Activated CD8-positive, alpha-beta T cell treated with anti-CD3 and anti-CD28 coated beads for 36 hours (primary cell): Measurements from ENCODE around the gene GJE1. TPM values are rescaled to one million over a fixed set of nuclear protein-coding genes. Genes with fewer than 3 reads are reported as not detected.
"Not testable (repeated sequence)": the region's sequence is repeated elsewhere in the genome, so short reads cannot be mapped to it uniquely, and the experiment has no call there.

Experiments
- ATAC-seq: fragments of 200-7000 bp; cut with Tn5 transposase; one replicate; pipeline ENCODE4 v1.10.0; 2021; ENCODE audit warnings: mild to moderate bottlenecking, moderate library complexity
- CTCF ChIA-PET: fragments of 350-600 bp; sonication (Branson Sonifier 250); formaldehyde crosslinking; loops from one replicate; lab custom pipeline; 2021; ENCODE audit warnings: antibody characterized with exemption; lab: Charles Lee
- POLR2A ChIA-PET: fragments of 350-600 bp; sonication (Branson Sonifier 250); formaldehyde crosslinking; loops from one replicate; lab custom pipeline; 2021; ENCODE audit warnings: antibody characterized with exemption; lab: Charles Lee
- DNase-seq: peaks from one replicate; pipeline ENCODE4 v3.0.0-alpha.2; 2020
- H3K27ac Mint-ChIP-seq: one replicate; pipeline ENCODE4 v1.8.0; 2021; ENCODE audit warnings: mild to moderate bottlenecking, mixed read lengths
- H3K27me3 Mint-ChIP-seq: one replicate; pipeline ENCODE4 v1.8.0; 2021; ENCODE audit warnings: mixed read lengths
- H3K36me3 Mint-ChIP-seq: one replicate; pipeline ENCODE4 v1.8.0; 2021; ENCODE audit warnings: low read depth, mixed read lengths
- H3K4me1 Mint-ChIP-seq: one replicate; pipeline ENCODE4 v1.8.0; 2021; ENCODE audit warnings: low read depth, mixed read lengths
- H3K4me3 Mint-ChIP-seq: one replicate; pipeline ENCODE4 v1.8.0; 2021; ENCODE audit warnings: mild to moderate bottlenecking, moderate library complexity, mixed read lengths
- H3K9me3 Mint-ChIP-seq: one replicate; pipeline ENCODE4 v1.8.0; 2021; ENCODE audit warnings: mixed read lengths
- CTCF ChIP-seq: fragments of 200-600 bp; IDR thresholded peaks from one replicate; pipeline ENCODE4 v1.8.0; 2022; ENCODE audit warnings: antibody characterized with exemption, mild to moderate bottlenecking
- intact Hi-C: fragments of 100-400 bp; cut with micrococcal nuclease; formaldehyde crosslinking; loops from one replicate; pipeline ENCODE4 v1.10.0; 2022
- total RNA-seq, 2 experiments: library from RNA; stranded (reverse); gene quantifications; one replicate each; pipeline ENCODE4 v1.2.3, GENCODE V29; 2021

GJE1 gene
- not detected for total RNA-seq

DNA sequence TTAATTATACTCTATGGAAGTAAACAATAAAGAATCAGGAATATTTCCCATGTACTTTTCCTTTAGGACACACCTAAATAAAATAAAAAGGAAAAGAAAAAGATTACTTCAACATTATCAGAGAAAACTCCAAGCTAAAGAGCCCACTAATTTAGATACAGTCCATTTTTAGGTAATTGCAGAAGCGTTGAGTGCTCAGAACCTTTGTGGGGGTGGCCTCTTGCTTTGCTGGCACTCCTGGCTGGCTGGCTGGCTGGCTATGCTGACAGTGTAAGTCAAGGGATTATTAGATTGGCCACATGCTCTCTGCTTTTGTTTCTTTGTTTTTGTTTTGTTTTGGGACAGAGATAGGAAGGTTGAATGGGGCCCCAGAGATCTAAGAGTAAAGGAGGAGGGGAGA lies at the start of gene GJE1:
Gene GJE1 (plus strand): TSS at position 301 of the 400 bp plus-strand sequence. CDS start 234 bp downstream, outside the sequence.
- H3K4me3 Mint-ChIP-seq = no peak within 1 kb of the TSS
- no peak within 1 kb of the TSS for H3K27ac Mint-ChIP-seq
- ATAC-seq (no peak), DNase-seq (no peak)
- ChIA-PET POLR2A (no interaction called here), CTCF (no interaction called here)
- peaks cover 18% of the 10 kb centered on the region for H3K27me3 Mint-ChIP-seq
- no peaks in the 10 kb centered on the region for H3K36me3 Mint-ChIP-seq
- no peak for TF ChIP-seq CTCF
- no peaks in the 10 kb centered on the region for H3K4me1 Mint-ChIP-seq
- intact Hi-C loops = no loop called here
- no peaks in the 10 kb centered on the region for H3K9me3 Mint-ChIP-seq

DNA sequence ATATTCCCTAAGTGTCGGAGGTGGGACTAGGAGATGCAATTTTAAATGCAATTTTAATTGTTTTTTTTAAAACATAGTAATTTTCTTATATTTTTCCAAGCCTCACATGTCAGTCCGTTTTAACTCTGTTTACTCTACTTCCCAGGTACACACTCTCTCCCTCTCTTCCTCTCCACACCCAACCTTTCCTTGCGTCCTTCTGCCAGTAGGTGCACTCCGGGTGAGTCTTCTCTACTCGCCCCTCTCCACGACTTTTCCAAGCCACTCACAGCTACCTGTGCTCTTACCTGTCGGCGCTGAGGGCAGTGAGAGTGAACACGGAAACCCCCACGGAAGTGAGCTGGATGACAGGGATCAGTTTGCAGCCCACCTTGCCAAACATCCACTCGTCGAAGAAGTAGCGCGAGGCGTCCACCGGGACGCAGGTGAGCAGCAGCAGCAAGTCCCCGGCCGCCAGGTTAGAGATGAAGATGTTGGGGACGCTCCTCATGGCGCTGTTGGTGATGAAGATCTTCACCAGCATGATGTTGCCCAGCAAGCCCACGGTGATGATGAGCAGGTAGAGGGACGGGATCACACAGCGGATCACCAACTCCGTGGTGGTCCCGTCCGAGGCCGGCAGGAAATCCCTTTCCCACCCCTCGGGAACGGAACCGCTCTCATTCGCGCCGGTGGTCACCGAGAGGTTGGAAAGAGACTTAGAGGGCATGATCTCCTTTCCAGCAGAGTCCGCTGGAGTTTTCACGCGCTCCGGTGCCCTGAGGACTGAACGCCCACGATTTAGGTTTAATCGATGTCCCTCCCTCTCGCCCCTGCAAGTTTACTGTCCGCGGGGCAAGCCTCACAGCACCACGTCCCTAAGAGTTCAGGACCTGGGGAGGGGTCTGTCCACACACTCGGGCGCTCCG lies 44.5 kb upstream of the GJE1 start:
- Mint-ChIP-seq H3K27ac (no peak overlapping the region), H3K9me3 (no peaks in the 10 kb centered on the region), H3K4me3 (no peak overlapping the region), H3K4me1 (no peaks in the 10 kb centered on the region), H3K36me3 (no peaks in the 10 kb centered on the region), H3K27me3 (peaks cover 23% of the 10 kb centered on the region)
- intact Hi-C loops = no loop called here
- ChIA-PET POLR2A (interaction anchor here (0.6 kb wide), 1 partner anchor 793 kb away, joined by 3 read pairs; no protein-coding TSS in a partner anchor), CTCF (interaction anchor here (1.4 kb wide), 1 partner anchor 24 kb away, joined by 3 read pairs; no protein-coding TSS in a partner anchor)
- DNase-seq (no peak), ATAC-seq (no peak)
- TF ChIP-seq CTCF = no peak

GRCh38 chr6:142088858-142089216 lies 43.9 kb upstream of the GJE1 start:
- ATAC-seq = no peak
- peaks cover 26% of the 10 kb centered on the region for H3K27me3 Mint-ChIP-seq
- no peak overlapping the region for H3K4me3 Mint-ChIP-seq
- no peaks in the 10 kb centered on the region for H3K36me3 Mint-ChIP-seq
- intact Hi-C loops = no loop called here
- no peak overlapping the region for H3K27ac Mint-ChIP-seq
- no peak for TF ChIP-seq CTCF
- ChIA-PET CTCF (interaction anchor here (0.8 to 1.4 kb wide), 2 partner anchors 23 to 285 kb away, joined by 3 read pairs; no protein-coding TSS in a partner anchor), POLR2A (interaction anchor here (0.6 kb wide), 1 partner anchor 793 kb away, joined by 3 read pairs; no protein-coding TSS in a partner anchor)
- H3K4me1 Mint-ChIP-seq = no peaks in the 10 kb centered on the region
- no peak for DNase-seq
- peaks cover 2% of the 10 kb centered on the region for H3K9me3 Mint-ChIP-seq

DNA sequence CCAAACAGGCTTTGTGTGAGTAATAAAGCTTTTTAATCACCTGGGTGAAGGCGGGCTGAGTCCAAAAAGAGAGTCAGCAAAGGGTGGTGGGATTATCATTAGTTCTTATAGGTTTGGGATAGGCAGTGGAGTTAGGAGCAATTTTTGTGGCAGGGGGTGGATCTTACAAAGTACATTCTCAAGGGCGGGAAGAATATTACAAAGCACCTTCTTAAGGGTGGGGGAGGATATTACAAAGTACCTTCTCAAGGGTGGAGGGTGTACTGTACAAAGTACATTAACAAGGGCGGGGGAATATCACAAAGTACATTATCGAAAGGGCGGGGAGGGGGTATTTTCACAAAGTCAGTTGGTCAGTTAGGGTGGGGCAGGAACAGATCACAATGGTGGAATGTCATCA lies 27.9 kb upstream of the GJE1 start:
- DNase-seq, H3K27me3 Mint-ChIP-seq, H3K4me3 Mint-ChIP-seq, intact Hi-C loops, POLR2A ChIA-PET, H3K27ac Mint-ChIP-seq, H3K9me3 Mint-ChIP-seq, H3K36me3 Mint-ChIP-seq, H3K4me1 Mint-ChIP-seq, ATAC-seq: not testable (repeated sequence)
- CTCF ChIA-PET = interaction anchor here (1.2 to 1.3 kb wide), 2 partner anchors 8 to 116 kb away, joined by 3 read pairs; no protein-coding TSS in a partner anchor

DNA sequence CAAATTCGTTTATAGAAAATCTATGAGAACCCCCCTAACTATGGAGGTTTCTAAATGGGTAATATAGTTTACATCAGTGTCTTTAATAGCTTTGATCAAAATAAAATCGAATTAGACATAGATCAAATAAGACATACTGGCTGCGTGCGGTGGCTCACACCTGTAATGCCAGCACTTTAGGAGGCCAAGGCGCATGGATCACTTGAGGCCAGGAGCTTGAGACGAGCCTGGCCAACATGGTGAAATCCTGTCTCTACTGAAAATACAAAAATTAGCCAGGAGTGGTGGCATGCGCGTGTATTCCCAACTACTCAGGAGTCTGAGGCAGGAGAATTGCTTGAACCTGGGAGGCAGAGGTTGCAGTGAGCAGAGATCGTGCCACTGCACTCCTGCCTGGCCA lies 21.9 kb upstream of the GJE1 start:
- H3K27me3 Mint-ChIP-seq, H3K27ac Mint-ChIP-seq, H3K36me3 Mint-ChIP-seq, DNase-seq, ATAC-seq, H3K4me3 Mint-ChIP-seq, H3K9me3 Mint-ChIP-seq, POLR2A ChIA-PET, H3K4me1 Mint-ChIP-seq: not testable (repeated sequence)
- intact Hi-C loops = loop anchor here (5.0 kb wide), 1 partner anchor 434 kb away; no protein-coding TSS in a partner anchor
- CTCF ChIA-PET = interaction anchor here (0.7 to 4.2 kb wide), 6 partner anchors 10 to 448 kb away, joined by 3 to 59 read pairs (median 10); no protein-coding TSS in a partner anchor
